CD4-positive, alpha-beta T cell treated with Interleukin-17A for 1 hour (primary cell): ENCODE results near the gene HS3ST3A1.
"Not testable (repeated sequence)": the region's sequence is repeated elsewhere in the genome, so short reads cannot be mapped to it uniquely, and the experiment has no call there.

ENCODE experiments used
- DNase-seq: peaks from one replicate; pipeline ENCODE4 v3.0.0-alpha.2; 2020

Gene HS3ST3A1

DNA sequence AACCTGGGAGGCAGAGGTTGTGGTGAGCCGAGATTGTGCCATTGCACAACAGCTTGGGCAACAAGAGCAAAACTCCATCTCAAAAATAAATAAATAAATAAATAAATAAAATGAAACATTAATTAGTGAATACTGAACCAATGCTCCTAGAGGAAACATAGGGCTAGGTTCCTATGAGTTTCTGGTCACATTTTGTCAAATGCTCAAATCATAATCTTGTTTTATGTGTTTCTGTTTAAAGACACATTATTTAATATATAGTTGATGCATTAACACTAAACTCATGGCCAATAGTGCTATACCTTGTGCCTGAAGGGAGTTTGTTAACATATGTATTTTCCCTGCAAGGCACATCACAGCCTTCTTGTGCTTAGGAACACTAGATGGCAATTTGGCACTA lies 66.8 kb downstream of the HS3ST3A1 start:
- no peak for DNase-seq

DNA sequence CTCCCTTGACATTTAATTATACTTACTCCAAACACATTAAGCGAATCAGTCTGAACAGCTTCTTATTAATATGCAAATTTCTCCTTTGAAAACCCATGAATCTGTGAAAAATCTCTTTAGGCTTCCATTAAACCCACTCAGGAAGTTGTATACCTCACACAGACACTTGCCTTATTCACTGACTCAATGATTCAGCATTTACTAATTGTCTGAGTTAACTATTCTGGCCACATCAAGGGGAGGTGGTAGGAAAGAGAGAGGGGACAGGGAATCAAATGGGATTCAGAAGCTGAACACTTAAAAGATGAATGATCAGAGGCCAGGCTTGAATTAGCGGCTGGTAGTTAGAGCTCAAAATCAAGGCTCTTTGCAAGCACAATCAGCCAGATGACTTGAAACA lies 70.0 kb downstream of the HS3ST3A1 start:
- no peak for DNase-seq

DNA sequence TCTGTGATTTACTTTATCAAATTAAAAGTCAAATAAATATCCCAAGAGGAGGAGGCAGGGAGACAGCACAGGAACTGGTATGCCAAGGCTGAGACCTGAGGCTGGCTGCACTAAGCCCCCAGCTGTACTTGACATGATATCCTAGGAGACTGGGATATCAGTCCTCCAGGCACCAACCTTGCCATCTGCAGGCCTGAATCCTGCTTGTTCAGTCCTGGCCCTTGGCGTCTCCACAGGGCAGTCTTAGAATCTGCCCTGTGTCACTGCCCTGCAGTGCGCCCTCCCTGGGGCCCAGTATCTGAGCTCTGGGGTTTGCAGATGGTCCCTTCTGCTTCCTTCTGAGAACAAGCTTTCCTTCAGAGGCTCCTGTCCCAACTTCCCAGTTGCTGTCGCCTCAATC lies 75.9 kb downstream of the HS3ST3A1 start:
- DNase-seq = no peak

DNA sequence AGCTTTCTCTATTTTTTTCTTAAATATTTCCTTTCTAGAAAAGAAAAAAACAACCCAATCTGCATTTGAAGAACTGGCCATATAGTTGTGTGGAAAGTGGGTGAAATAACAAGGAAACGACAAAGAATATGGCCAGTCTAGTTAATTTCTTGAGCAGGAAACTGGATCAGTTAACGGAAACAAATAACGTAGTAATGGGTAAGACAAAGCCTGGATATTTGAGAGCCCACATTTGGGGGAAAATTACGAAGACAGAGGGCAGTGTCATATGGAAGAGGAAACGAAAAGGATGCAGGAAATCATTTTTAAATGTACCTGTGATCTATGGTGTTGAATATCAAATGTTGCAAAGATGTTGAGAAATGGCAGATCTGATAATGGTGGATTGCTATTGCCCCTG lies 78.6 kb downstream of the HS3ST3A1 start:
- DNase-seq = no peak

DNA sequence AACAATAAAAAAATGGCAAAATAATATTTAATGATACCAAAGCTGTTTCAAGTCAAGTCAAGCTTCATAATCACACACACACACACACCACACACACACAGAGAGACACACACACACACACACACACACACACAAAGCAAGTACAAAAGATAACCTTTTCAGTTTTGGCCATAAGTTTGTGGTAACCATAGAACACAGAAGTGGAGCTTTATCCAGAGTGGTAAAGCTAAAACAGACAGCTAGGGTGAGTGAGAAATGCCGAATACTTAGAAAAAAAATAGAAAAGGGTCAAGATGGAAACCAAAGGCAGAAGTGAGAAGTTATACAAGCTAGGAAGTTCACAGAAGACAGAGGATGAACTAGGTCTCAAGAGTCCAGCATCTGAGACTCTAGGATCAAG lies 79.0 kb downstream of the HS3ST3A1 start:
- no peak for DNase-seq

DNA sequence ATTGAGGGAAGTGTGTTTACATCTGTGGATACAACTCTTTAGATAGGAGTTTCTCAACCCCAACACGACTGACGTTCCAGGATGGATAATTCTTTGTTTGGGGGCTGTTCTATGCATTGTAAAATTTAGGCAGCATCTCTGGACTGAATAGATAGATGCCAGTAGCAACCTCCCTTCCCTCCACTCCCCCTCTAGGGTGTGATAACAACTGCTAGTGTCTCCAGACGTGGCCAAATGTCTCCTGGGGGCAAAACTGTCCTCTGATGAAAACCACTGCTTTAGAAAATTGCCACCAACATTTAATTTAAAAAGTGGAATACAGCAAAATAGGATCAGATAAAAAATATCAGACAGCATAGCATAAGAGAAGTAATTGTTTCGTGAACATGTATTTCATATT lies 79.9 kb downstream of the HS3ST3A1 start:
- no peak for DNase-seq

DNA sequence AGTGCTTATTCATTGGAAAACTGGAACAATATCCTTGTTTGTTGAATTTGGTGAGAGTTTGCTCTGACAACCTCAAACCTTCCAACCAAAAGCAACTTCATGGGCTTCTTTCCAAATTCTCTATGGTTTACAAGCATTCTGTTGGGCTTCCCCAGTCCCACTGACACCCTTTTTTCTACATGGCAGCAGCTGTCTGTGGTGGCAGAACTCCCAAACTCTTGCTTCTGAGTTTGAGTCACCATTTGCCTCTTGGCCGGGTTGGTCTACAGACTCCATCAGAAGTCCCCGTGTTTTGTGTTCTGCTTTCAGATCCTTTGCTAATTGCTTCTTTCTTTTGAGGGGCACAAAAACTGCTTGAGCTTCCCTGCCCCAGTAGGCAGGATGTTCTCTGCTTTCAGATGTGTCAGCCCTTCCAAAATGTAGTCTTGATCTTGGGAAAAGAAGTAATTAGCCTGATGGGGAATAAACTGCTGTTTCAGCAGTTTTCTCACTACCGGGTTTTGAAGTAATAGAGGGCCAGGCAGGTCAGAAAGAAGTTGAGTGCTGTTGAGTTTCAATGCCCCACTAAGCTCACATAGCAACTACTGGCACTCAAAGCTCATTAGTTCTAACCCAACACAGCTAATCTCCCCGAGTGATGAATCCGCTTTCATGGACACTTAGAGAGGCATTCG lies 80.7 kb downstream of the HS3ST3A1 start:
- no peak for DNase-seq

DNA sequence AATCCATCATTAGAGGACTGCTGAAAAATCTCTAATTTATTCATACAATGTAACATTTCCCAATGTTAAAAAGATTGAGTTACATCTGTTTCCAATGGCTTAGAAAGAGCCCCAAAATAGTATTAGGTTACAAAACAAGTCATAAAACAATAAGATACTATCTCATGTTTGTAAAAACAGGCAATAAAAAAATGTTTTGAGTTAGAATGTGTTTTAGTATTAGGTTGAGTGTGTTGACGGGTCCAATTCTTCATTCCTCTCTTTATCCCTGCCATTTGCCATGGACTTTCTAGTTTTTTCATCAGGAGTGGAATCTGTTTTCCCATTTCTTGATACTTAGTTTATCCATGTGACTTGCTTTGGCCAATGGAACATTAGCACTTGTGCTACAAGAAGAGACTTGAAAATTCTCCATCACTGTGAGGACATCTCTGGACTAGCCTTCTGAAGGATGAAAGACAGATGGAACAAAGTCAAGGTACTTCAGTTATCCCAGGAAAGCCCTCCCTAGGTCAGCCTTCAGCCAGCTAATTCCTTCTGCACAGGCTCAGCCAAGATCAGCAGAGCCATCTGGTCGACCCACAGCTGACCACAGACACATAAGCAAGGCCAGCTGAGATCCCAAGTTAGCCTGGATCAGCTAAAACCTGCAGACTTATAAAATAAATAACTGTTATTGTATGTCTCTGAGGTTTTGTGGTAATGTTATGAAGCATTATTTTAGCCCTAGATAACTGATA lies 83.3 kb downstream of the HS3ST3A1 start:
- no peak for DNase-seq

DNA sequence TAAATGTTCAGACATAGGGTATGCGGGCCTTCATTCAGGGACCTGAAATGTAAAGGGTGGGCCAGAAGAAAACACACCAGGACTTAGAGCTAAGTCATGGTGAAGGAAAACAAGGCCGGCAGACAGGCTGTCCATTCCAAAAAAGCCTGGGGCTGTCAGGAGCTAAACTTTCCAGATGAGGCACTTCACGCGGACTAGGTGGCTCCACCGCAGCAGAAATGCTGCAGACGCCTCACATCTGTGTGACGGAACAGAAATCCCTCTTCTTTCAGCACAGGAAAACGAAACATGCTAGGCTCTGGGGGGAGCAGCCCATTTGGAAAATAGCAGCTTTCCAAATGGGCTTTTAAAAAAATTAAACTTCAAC lies 88.7 kb downstream of the HS3ST3A1 start:
- no peak for DNase-seq

DNA sequence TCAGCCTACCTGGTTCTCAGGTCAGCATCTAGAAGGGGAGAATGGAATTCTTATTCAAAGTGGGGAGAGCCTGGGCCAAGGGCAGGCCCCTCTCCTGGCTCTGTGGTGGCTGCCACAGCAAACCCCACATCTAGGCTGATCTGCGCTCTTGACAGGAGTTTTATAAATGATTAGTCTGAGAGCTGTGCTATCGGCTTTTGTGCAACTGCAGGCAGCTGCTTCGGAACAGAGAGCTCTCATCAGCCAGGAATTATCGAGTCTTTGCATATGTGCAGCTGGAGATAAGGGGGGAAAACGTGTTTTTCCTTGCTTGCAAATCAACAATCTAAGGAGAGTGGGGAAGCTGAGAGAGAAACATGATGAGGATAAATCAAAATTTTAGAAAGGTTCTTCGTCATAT lies 91.7 kb downstream of the HS3ST3A1 start:
- no peak for DNase-seq

DNA sequence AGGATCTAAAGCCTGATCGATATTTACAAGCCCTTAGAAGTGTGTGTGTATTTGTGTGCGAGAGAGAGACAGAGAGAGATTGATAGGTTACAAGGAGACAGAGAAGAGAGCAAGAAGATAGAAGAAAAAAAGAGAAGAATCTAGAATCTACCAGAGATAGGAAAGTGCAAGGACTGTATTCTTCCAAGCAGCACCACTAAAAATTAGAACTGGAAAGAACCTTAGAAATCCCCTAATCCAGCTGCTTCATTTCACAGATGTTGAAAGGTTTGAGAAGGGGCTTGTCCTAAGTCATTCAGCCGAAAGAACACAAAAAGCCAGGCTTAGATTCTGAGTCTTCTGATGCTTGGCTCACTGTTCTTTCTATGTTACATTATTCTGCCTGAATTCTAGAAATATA lies 92.2 kb downstream of the HS3ST3A1 start:
- no peak for DNase-seq

DNA sequence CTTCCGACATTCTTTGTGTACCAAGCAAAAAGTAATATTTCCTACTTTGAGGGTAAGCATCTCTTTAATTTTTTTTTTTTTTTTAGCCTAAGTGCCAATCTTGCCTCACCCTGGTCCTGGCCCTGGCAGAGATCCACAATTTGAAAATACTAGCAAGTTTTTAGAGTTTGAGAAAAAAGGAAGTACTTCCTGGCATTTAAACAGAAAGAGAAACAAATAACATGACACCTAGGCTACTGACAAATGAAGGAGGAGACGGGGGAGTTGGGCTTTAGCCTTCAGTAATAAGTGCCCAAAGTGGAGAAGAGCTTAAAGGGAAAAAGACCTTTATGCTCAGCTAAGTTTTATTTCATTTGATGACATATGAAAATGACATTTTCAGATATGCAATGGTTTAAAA lies 92.8 kb downstream of the HS3ST3A1 start:
- no peak for DNase-seq

DNA sequence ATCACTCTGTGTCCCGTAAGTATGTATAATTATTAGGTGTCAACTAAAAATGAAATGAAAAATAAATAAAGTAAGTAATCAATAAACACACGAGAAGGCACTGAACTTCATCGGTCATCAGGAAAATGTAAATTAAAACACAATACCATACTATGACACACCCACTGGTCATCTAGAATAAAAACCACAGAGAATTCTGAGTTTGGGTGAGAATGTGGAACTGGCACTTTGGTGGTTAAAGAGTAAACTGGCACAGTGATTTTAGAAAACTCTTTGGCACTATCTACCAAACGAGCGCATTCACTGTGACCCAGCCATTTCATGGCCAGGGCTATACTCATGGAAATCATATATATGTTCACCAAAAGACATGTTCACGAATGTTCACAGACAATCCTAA lies 98.2 kb downstream of the HS3ST3A1 start:
- DNase-seq = no peak

DNA sequence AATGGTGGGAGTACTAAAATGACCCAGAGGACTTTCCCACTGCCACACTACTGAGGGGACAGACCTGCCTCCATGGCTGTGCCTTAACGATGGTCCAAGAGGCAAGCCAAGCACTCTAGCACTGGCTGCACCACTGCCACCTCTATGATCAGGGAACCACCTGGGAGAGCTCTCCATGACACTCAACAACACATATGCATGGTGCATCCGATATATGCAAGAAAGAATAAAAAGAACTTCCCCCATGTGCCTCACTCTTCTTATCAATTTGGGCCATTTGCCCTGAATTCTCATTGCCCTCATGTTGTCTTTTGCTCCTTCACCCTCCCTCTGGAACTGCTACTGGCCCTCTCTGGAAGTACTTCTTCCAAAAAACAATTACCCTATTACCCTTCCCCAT lies 99.5 kb downstream of the HS3ST3A1 start:
- DNase-seq = no peak

DNA sequence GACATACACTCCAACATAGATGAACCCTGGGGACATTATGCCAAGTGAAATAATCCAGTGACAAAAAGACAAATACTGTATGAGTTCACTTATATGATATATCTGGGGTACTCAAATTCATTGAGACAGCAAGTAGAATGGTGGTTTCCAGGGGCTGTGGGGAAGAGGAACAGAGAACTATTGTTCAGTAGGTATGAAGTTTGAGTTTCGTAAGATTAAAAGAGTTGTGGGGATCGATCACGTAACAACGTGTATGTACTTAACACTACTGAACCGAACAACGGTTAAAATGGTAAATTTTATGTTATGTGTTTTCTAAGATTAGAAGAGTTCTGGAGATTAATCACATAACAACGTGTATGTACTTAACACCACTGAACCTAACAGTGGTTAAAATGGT lies 100.8 kb downstream of the HS3ST3A1 start:
- DNase-seq = no peak

DNA sequence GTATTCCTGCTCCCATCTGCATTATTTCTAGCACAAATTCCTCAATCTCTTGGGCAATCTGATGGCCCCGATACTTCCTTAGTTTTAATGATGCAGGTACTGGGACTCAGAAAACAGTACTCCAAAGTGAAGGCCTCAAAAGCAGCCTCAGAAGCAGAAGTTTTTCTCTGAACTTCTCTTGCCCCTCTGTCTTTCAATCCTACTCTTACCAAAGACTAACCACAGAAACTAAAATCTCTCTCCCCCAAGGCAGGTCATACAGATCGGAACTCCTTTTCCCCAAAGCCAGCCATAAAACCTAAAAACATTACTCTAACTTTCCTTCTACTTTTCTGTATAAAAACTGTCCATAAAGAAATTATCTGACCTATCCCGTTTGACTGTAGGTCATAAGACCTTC lies 103.5 kb downstream of the HS3ST3A1 start:
- DNase-seq = no peak

DNA sequence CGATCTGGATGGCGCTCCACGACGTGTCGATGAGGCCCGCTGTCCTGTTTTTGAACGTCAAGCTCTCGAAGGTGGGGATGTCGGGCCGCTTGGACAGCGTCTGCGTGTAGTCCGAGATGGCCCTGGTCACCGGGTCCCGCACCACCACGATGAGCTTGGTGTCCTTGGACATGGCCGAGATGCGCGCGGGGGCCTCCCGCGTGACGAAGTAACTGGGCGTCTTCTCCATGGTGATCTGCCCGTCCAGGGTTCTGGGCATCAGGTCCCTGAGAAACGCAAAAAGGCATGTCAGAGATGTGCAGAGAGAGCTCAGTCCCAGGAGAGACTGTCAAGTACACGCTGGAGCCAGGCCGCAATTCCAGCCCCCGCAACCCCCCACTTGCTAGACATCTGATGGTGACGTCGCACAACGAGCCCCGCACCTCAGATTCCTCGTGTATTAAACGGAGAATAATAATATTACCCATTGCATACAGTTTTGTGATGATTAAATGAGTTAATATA lies 105.1 kb downstream of the HS3ST3A1 start:
- not testable (repeated sequence) for DNase-seq

DNA sequence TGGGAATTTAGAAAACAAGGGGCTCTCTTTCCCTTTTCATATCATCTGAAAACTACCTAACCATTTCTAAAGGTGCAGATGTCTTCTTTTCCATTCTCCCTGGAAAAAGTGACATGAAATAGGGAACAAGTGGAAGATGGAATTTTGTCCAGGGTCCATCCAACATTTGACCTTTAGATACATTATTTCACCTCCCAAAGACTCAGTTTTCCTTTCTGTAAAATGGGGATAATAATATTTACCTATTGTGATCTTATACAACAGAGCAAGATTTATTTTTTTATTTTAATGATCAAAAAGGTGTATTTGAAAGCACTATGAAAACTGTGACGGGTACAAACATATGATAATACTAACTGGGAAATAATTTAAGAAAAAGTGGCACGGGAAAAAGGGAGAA lies 106.3 kb downstream of the HS3ST3A1 start:
- DNase-seq = no peak

DNA sequence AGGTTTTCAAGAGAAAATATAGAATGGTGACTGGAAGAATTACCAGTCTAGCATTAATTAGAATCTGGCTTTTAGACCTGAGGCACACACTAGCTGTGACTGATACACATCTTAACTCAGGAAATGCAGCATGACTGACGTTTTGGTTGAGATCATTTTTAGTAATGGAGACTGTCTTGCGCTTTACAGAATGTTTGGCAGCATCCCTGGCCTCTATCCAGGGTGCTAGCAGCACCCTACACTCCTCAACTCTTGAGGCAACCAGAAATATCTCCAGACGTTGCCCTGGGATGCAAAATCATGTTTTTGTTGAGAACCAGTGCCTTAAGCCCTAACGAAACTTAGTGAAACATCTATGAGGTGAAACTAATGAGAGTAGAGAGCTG lies 109.0 kb downstream of the HS3ST3A1 start:
- DNase-seq = no peak

DNA sequence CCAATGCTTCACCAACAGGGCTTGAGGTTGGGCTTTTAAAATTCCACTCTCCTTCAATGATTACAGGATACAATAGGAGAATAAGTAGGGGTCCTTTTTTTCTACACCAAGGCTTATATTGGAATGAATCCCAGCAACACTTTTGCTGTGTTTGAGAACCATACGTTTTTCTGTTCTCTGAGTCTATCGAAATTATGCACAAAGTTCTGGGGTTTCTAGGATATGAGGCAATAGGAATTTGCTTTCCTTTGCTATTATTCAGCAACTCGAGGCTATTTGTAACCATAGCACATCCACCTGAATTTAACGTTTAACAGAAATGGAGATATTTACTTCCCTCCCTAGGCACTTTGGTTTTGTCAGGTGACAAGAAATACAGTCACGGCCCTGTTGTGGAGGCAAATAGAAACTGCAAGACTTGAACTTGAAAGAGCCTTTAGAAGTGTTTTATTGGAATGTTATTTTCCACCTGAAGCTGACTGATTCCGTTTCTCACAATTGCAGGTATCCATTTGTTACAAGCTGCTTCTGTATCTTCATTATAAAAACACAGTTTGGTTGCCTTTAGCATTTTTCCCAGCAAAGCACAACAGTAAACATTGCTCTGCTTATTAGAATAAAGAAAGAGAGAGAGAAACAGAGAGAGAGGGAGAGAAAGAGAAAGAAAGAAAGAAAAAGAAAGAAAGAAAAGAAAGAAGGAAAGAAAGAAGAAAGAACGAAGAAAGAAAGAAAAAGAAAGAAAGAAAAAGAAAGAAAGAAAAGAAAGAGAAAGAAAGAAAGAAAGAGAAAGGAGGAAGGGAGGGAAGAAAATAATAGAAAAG lies 109.6 kb downstream of the HS3ST3A1 start:
- no peak for DNase-seq

DNA sequence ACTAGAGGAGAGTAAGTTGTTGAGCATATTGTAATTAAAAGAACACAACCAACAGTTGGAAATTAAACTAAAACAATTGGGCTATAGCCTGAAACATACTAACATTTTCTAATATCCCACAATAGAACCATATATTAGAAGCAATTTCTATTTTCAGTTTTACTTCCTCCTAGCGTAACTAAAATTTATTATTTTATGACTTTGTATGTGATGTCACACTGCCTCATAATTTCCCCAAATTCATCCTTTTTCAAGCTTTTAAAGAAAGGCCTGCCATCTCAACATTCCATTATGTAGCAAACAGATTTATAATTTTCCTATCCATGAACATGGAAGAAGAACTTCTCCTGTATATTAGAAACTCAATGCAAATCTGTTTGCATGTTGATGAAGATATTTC lies 110.2 kb downstream of the HS3ST3A1 start:
- DNase-seq = no peak

DNA sequence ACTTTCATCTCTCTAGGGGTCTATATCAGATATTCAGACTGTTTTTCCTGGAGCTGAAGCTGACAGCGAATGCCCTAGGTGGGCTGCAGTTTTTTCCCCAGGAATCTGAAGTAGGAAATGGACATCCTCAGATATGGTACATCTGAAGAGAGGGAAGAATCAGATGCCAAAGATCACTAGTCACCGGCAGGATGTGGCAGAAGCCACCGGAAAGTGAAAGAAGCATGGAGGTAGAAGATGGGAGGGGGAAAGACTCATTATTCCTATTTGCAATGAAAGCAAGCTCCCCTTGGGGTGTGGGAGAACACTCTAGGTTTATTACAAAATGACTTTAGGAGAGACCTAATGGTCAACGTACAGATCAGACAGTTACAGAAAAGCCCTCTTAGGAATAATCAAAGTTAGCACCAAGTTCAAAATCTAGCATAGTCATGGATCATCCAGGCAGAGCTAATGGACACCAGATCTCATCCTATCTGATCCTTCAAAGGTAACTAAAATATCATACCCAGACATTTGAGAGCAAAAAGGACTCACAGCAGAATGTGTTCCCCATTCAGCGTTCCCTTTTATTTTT lies 110.7 kb downstream of the HS3ST3A1 start:
- no peak for DNase-seq

DNA sequence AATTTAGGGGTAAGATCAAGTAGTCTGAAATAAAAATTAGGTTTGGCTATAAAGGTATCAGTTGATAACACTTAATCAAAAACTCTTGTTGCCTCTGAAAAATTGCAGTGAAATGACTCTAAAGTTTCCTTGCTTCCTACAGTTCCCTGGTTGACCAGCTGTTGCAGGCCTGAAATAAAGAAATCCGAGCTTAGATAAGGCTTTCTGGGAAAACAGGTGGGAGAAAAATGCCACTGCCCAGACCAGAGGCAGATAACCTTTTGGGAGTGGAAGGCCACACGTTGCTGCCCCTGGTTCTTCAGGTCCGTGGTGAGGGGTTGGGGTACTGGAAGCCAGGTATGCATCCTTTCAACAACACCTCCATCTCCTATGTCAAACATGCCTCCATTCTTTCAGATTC lies 111.3 kb downstream of the HS3ST3A1 start:
- DNase-seq = no peak

DNA sequence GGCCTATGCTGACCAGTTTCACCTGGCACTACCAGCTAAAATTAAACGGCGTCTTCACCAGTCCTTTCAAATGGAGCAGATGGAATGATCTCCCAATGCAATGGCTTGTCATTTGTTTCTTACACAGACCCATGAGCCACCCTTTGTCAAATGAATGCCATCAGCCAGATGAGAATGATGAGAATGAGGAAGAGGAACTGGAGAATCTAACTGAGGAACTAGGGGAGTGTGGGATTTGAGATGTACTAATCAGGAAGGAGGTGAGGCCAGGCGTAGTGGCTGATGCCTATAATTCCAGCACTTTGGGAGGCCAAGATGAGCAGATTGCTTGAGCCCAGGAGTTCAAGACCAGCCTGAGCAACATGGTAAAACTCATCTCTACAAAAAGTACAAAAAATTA lies 116.4 kb downstream of the HS3ST3A1 start:
- DNase-seq = no peak
